SK-N-SH treated with all-trans-retinoic acid at 6 μM for 48 hours (cell line): ENCODE measurements around the gene SLC17A3.

Source experiments
- ATAC-seq: fragments of 200-7000 bp; cut with Tn5 transposase; 3 replicates; pipeline ENCODE4 v1.9.1; 2020; ENCODE audit warnings: mild to moderate bottlenecking, moderate library complexity
- ARNTL ChIP-seq: fragments of 450-650 bp; formaldehyde crosslinking; IDR thresholded peaks from 2 replicates; pipeline ENCODE4 v1.5.0; 2020; ENCODE audit warnings: low read depth, mild to moderate bottlenecking, moderate library complexity, borderline replicate concordance
- BACH2 ChIP-seq: fragments of 250-450 bp; sonication (Bioruptor Pico); IDR thresholded peaks from 2 replicates; pipeline ENCODE4 v1.9.0; 2021; ENCODE audit warnings: mild to moderate bottlenecking, borderline replicate concordance
- CREB5 ChIP-seq: fragments of 250-450 bp; sonication (Bioruptor Pico); IDR thresholded peaks from 2 replicates; pipeline ENCODE4 v1.5.1; 2020; ENCODE audit warnings: low read depth, mild to moderate bottlenecking, moderate library complexity
- CSDC2 ChIP-seq: fragments of 250-450 bp; sonication (Bioruptor Pico); IDR thresholded peaks from 2 replicates; pipeline ENCODE4 v1.5.0; 2020; ENCODE audit warnings: mild to moderate bottlenecking, moderate library complexity
- CSRNP3 ChIP-seq: fragments of 250-450 bp; sonication (Bioruptor Pico); IDR thresholded peaks from 2 replicates; pipeline ENCODE4 v1.5.1; 2021; ENCODE audit warnings: mild to moderate bottlenecking, moderate library complexity
- ESRRG ChIP-seq: fragments of 250-450 bp; sonication (Bioruptor Pico); IDR thresholded peaks from 2 replicates; pipeline ENCODE4 v1.6.1; 2021; ENCODE audit warnings: mild to moderate bottlenecking
- GLIS3 ChIP-seq: fragments of 250-450 bp; sonication (Bioruptor Pico); IDR thresholded peaks from 2 replicates; pipeline ENCODE4 v1.5.0; 2020; ENCODE audit warnings: mild to moderate bottlenecking, moderate library complexity
- OSR1 ChIP-seq: fragments of 250-450 bp; sonication (Bioruptor Pico); IDR thresholded peaks from 2 replicates; pipeline ENCODE4 v1.8.0; 2022; ENCODE audit warnings: moderate library complexity, mild to moderate bottlenecking, inconsistent platforms
- POU6F1 ChIP-seq: fragments of 250-450 bp; sonication (Bioruptor Pico); IDR thresholded peaks from 2 replicates; pipeline ENCODE4 v1.8.0; 2021; ENCODE audit warnings: low read depth, mild to moderate bottlenecking, moderate library complexity, borderline replicate concordance
- PPARA ChIP-seq: fragments of 250-450 bp; sonication (Bioruptor Pico); IDR thresholded peaks from 2 replicates; pipeline ENCODE4 v1.5.0; 2020; ENCODE audit warnings: mild to moderate bottlenecking, borderline replicate concordance
- RARB ChIP-seq: fragments of 250-450 bp; sonication (Bioruptor Pico); IDR thresholded peaks from 2 replicates; pipeline ENCODE4 v1.8.0; 2021; ENCODE audit warnings: mild to moderate bottlenecking, moderate library complexity
- TOX ChIP-seq: fragments of 250-450 bp; sonication (Bioruptor Pico); IDR thresholded peaks from 2 replicates; pipeline ENCODE4 v1.8.0; 2021; ENCODE audit warnings: mild to moderate bottlenecking, moderate library complexity, borderline replicate concordance
- TSHZ2 ChIP-seq: fragments of 250-450 bp; sonication (Bioruptor Pico); IDR thresholded peaks from 2 replicates; pipeline ENCODE4 v1.5.0; 2020; ENCODE audit warnings: mild to moderate bottlenecking, moderate library complexity
- ZC3H10 ChIP-seq: fragments of 250-450 bp; sonication (Bioruptor Pico); IDR thresholded peaks from 2 replicates; pipeline ENCODE4 v1.5.1; 2021; ENCODE audit warnings: mild to moderate bottlenecking, moderate library complexity
- ZFP3 ChIP-seq: fragments of 250-450 bp; sonication (Bioruptor Pico); IDR thresholded peaks from 2 replicates; pipeline ENCODE4 v1.5.0; 2020; ENCODE audit warnings: mild to moderate bottlenecking, moderate library complexity
- ZFP30 ChIP-seq: fragments of 450-650 bp; formaldehyde crosslinking; IDR thresholded peaks from 2 replicates; pipeline ENCODE4 v1.5.0; 2022; ENCODE audit warnings: mild to moderate bottlenecking, moderate library complexity
- ZNF565 ChIP-seq: fragments of 450-650 bp; formaldehyde crosslinking; conservative IDR thresholded peaks from 2 replicates; pipeline ENCODE4 v1.5.0; 2020; ENCODE audit warnings: low read depth, mild to moderate bottlenecking, moderate library complexity
- ZNF70 ChIP-seq: fragments of 450-650 bp; formaldehyde crosslinking; IDR thresholded peaks from 2 replicates; pipeline ENCODE4 v1.5.0; 2020; ENCODE audit warnings: mild to moderate bottlenecking, moderate library complexity
- ZNF8 ChIP-seq: fragments of 450-650 bp; formaldehyde crosslinking; IDR thresholded peaks from 2 replicates; pipeline ENCODE4 v1.5.0; 2020; ENCODE audit warnings: mild to moderate bottlenecking, moderate library complexity

The SLC17A3 gene

GRCh38 chr6:25842526-25842925 lies 31.5 kb downstream of the SLC17A3 start:
- TF ChIP-seq GLIS3 (no peak), TOX (CRISPR knock-in tag) (no peak), CREB5 (CRISPR knock-in tag) (no peak), OSR1 (CRISPR knock-in tag) (no peak), ARNTL (CRISPR knock-in tag) (no peak)
- TF ChIP-seq, all 23 proteins: peak for 0
- ATAC-seq: no peak

- TF ChIP-seq CSRNP3 (CRISPR knock-in tag) (no peak), PPARA (CRISPR knock-in tag) (no peak), CREB5 (CRISPR knock-in tag) (no peak), ZFP3 (CRISPR knock-in tag) (no peak), BACH2 (CRISPR knock-in tag) (no peak)
- ATAC-seq: no peak
These were observed 38.4 kb downstream of the SLC17A3 start for GRCh38 chr6:25835442-25836283.

- ATAC-seq: no peak
- TF ChIP-seq ZNF8 (no peak), CSDC2 (CRISPR knock-in tag) (no peak), ESRRG (CRISPR knock-in tag) (no peak)
- TF ChIP-seq, all 23 proteins: peak for 0
These were observed 39.1 kb downstream of the SLC17A3 start for GRCh38 chr6:25834950-25835349.

GRCh38 chr6:25833136-25833535 lies 40.9 kb downstream of the SLC17A3 start:
- ATAC-seq: no peak
- no peak for TF ChIP-seq RARB (CRISPR knock-in tag)
- TF ChIP-seq ZFP30: no peak
- TF ChIP-seq ZC3H10 (CRISPR knock-in tag): no peak
- TF ChIP-seq POU6F1: no peak
- TF ChIP-seq CSRNP3 (CRISPR knock-in tag): no peak
- no peak for TF ChIP-seq ZNF565 (CRISPR knock-in tag)
- TF ChIP-seq OSR1 (CRISPR knock-in tag): no peak
- TF ChIP-seq ESRRG (CRISPR knock-in tag): no peak
- no peak for TF ChIP-seq ZNF70 (CRISPR knock-in tag)
- no peak for TF ChIP-seq TSHZ2 (CRISPR knock-in tag)
- TF ChIP-seq CREB5 (CRISPR knock-in tag): no peak
